Colon (tissue), 2 donors: ENCODE data around the gene RPS6KC1.

Experiments used
- FAIRE-seq: peaks from 2 replicates; lab custom pipeline; 2012; peaks lifted over from hg19 to GRCh38; lab: Jason Lieb, UNC
- donor health status: control.
- donor health status: control.

RPS6KC1 gene

GRCh38 chr1:213242883-213243282 is 191.8 kb downstream of the RPS6KC1 start:
- FAIRE-seq: no peak

GRCh38 chr1:213244664-213245091 is 193.6 kb downstream of the RPS6KC1 start:
- no peak for FAIRE-seq

GRCh38 chr1:213245260-213245910 is 194.3 kb downstream of the RPS6KC1 start:
- no peak for FAIRE-seq

GRCh38 chr1:213247038-213247437 is 196.0 kb downstream of the RPS6KC1 start:
- no peak for FAIRE-seq

GRCh38 chr1:213249395-213249794 is 198.4 kb downstream of the RPS6KC1 start:
- FAIRE-seq: no peak

GRCh38 chr1:213250041-213250440 is 199.0 kb downstream of the RPS6KC1 start:
- FAIRE-seq: no peak

GRCh38 chr1:213250446-213250845 is 199.4 kb downstream of the RPS6KC1 start:
- no peak for FAIRE-seq

- FAIRE-seq: no peak
Measured at GRCh38 chr1:213251972-213252371, 200.9 kb downstream of the RPS6KC1 start.

- no peak for FAIRE-seq
Measured at GRCh38 chr1:213256438-213257087, 205.5 kb downstream of the RPS6KC1 start.

- no peak for FAIRE-seq
Measured at GRCh38 chr1:213260311-213261075, 209.5 kb downstream of the RPS6KC1 start.

GRCh38 chr1:213264531-213264930 is 213.5 kb downstream of the RPS6KC1 start:
- FAIRE-seq: no peak

- no peak for FAIRE-seq
Measured at GRCh38 chr1:213266983-213267772, 216.1 kb downstream of the RPS6KC1 start.

- no peak for FAIRE-seq
Measured at GRCh38 chr1:213268221-213268620, 217.2 kb downstream of the RPS6KC1 start.

- FAIRE-seq: no peak
Measured at GRCh38 chr1:213269829-213270228, 218.8 kb downstream of the RPS6KC1 start.

GRCh38 chr1:213273546-213273945 is 222.5 kb downstream of the RPS6KC1 start:
- FAIRE-seq: no peak

GRCh38 chr1:213274140-213274539 is 223.1 kb downstream of the RPS6KC1 start:
- no peak for FAIRE-seq

GRCh38 chr1:213275293-213275692 is 224.3 kb downstream of the RPS6KC1 start:
- no peak for FAIRE-seq

- FAIRE-seq: no peak
Measured at GRCh38 chr1:213276236-213276635, 225.2 kb downstream of the RPS6KC1 start.

GRCh38 chr1:213277036-213277435 is 226.0 kb downstream of the RPS6KC1 start:
- no peak for FAIRE-seq

GRCh38 chr1:213279410-213279809 is 228.4 kb downstream of the RPS6KC1 start:
- FAIRE-seq: no peak

- no peak for FAIRE-seq
Measured at GRCh38 chr1:213281640-213282301, 230.7 kb downstream of the RPS6KC1 start.

GRCh38 chr1:213284626-213285025 is 233.6 kb downstream of the RPS6KC1 start:
- no peak for FAIRE-seq
